SK-N-SH treated with all-trans-retinoic acid at 6 μM for 48 hours (cell line): ENCODE data around the gene SCG3.

Experiments used
- ZNF565 ChIP-seq: fragments of 450-650 bp; formaldehyde crosslinking; conservative IDR thresholded peaks from 2 replicates; pipeline ENCODE4 v1.5.0; 2020; ENCODE audit warnings: low read depth, mild to moderate bottlenecking, moderate library complexity
- TF ChIP-seq, protein P1 (sequence below): fragments of 250-450 bp; sonication (Bioruptor Pico); IDR thresholded peaks from 2 replicates; pipeline ENCODE4 v1.8.0; 2020; ENCODE audit warnings: mild to moderate bottlenecking, moderate library complexity, borderline replicate concordance

DNA sequence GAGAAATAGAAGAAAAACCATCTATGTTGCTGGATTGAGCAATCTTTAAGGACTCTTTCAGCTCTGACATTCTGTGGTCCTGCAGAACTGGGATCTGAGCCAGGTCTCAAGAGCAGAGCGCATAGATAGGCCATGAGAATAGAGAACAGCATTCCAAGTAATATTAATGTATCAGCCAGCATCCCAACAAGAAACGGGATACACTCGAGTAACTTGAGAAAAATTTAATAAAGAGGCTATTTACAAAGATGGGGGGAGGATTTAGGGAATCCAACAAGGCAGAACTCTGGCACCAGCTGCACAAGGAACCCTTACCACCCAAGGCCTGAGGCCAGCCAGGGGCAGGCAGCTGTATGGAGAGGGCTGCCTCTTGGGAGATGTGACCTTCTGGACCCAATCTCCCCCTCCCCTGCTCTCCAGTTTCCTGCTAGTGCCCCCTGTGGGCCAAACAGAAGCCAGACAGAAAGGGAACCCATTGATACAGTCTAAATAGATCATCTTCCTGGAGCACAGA is 78.3 kb downstream of the SCG3 start:
- TF ChIP-seq, protein P1, sequence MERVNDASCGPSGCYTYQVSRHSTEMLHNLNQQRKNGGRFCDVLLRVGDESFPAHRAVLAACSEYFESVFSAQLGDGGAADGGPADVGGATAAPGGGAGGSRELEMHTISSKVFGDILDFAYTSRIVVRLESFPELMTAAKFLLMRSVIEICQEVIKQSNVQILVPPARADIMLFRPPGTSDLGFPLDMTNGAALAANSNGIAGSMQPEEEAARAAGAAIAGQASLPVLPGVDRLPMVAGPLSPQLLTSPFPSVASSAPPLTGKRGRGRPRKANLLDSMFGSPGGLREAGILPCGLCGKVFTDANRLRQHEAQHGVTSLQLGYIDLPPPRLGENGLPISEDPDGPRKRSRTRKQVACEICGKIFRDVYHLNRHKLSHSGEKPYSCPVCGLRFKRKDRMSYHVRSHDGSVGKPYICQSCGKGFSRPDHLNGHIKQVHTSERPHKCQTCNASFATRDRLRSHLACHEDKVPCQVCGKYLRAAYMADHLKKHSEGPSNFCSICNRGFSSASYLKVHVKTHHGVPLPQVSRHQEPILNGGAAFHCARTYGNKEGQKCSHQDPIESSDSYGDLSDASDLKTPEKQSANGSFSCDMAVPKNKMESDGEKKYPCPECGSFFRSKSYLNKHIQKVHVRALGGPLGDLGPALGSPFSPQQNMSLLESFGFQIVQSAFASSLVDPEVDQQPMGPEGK (CRISPR knock-in tag), result no peak
- no peak for TF ChIP-seq ZNF565
